GM21737 (cell line): ENCODE measurements around the gene ZNF582.

Experiments
- ATAC-seq: cut with Tn5 transposase; IDR thresholded peaks from one replicate; pipeline ENCODE4 v1.9.1; 2021; ENCODE audit warnings: mild to moderate bottlenecking, moderate library complexity; ENCODE audit not compliant: unreplicated experiment

Gene ZNF582

GRCh38 chr19:56393119-56394012, at the start of gene ZNF582:
ZNF582 (minus strand) TSS chr19:56393534; CDS start chr19:56391752, 1,782 bp downstream.
- peak; percentile 93 for ATAC-seq

GRCh38 chr19:56441206-56441792, 48.0 kb upstream of the ZNF582 start:
- no peak for ATAC-seq

- ATAC-seq, result no peak
These were observed 30.6 kb upstream of the ZNF582 start for GRCh38 chr19:56423985-56424353.

GRCh38 chr19:56423276-56423984, 30.1 kb upstream of the ZNF582 start:
- ATAC-seq, result no peak

- no peak for ATAC-seq
These were observed 11.7 kb upstream of the ZNF582 start for GRCh38 chr19:56405062-56405461.

- ATAC-seq, result no peak
These were observed 11.3 kb upstream of the ZNF582 start for GRCh38 chr19:56404705-56405056.

GRCh38 chr19:56403764-56404704, 10.7 kb upstream of the ZNF582 start, which contains the start of gene ZNF583:
ZNF583 (plus strand) TSS chr19:56404332; CDS start chr19:56407115, 2,783 bp downstream.
- peak; percentile 80 for ATAC-seq

- no peak for ATAC-seq
These were observed 9.9 kb upstream of the ZNF582 start for GRCh38 chr19:56403261-56403660.

GRCh38 chr19:56400485-56400884, 7.2 kb upstream of the ZNF582 start:
- ATAC-seq, result no peak

- ATAC-seq, result no peak
These were observed 5.5 kb upstream of the ZNF582 start for GRCh38 chr19:56398809-56399208.

GRCh38 chr19:56383826-56384605, 9.3 kb downstream of the ZNF582 start:
- ATAC-seq, result no peak

- no peak for ATAC-seq
These were observed 16.0 kb downstream of the ZNF582 start for GRCh38 chr19:56377105-56377924.

GRCh38 chr19:56372281-56372680, 21.1 kb downstream of the ZNF582 start:
- no peak for ATAC-seq

- no peak for ATAC-seq
These were observed 23.3 kb downstream of the ZNF582 start for GRCh38 chr19:56369886-56370676.

GRCh38 chr19:56367829-56368711, 25.3 kb downstream of the ZNF582 start:
- peak; percentile 75 for ATAC-seq

GRCh38 chr19:56360841-56361240, 32.5 kb downstream of the ZNF582 start:
- ATAC-seq, result no peak

GRCh38 chr19:56356944-56357343, 36.4 kb downstream of the ZNF582 start:
- no peak for ATAC-seq
